Measurements from ENCODE around the gene ZBTB44.

Gene ZBTB44

DNA sequence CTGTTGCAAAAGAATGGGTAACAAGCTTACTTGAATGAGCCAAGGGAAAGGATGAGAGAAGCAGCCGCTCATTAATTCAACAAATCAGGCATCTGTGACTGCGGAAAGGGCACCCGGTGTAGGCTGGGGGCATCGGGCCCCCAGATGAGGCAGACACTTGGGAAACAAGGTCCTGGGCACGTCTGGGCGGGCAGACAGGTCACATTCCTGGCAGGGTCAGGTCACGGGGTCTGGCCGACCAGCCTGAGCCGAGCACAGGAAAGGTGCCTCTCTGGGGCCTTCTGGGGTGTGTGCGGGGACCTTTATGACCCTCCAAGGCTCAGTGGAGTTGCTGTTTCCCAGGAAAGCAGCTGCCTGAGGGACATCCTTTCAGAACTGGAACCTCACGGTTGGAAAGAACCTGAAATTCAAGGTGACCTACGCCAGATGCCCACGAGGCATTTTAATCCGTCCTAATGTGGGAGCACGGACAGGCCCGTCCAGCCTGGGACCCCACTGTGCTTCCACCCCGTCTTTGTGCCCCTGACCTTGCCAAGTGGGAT lies 98.1 kb downstream of the ZBTB44 start:
- no peak overlapping the region for H3K4me3 ChIP-seq (ENCODE audit: low read depth, low read length)

DNA sequence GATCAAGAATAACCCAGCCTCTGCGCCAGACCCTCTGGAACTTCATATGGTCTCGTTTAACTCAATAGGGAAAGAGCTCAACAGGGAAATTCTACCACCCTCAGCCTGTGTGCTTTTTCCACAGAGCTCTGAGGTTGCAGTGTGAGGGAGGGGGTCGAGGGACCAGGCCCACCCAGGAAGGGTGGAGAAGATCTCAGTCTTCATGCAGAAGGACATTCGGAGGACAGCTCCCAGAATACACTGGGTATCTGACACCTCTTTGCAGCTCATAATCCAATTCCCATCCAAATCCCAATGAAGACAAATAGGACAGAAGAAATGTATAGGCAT lies 98.5 kb downstream of the ZBTB44 start:
- H3K4me3 ChIP-seq (ENCODE audit: low read depth, low read length), result no peak overlapping the region

DNA sequence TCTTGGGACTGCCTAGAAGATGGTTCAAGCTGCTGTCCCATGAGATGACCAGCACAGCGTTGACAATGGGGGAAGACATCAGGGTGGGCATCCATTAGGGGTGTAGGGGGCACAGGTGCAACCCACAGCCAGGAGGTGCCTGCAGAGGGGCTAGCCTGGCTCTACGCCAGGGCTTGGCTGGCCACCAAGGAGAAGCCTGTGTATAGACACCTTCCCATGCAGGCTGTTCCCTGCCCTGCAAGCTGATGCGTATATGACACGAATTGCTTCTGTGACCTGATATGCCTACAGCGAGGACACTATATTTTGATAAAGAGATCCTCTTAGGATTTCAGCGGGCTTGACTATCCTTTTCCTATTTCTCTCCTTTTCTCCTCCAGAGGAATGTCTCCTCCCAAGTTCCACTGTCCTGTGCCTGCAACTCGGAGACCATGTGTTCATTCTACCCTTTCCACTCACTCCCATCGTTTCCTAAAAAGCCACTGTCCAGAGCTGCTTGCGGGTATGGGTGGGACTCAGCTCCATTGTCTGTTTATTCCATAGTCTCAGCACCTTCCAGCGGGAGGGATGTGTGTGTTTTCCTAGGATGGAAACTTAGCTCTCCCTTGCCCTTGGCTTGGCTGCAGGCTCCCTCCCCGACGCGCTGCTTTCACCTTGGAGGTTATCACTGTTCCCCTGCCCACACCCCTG lies 99.0 kb downstream of the ZBTB44 start:
- H3K4me3 ChIP-seq (ENCODE audit: low read depth, low read length), result no peak overlapping the region

DNA sequence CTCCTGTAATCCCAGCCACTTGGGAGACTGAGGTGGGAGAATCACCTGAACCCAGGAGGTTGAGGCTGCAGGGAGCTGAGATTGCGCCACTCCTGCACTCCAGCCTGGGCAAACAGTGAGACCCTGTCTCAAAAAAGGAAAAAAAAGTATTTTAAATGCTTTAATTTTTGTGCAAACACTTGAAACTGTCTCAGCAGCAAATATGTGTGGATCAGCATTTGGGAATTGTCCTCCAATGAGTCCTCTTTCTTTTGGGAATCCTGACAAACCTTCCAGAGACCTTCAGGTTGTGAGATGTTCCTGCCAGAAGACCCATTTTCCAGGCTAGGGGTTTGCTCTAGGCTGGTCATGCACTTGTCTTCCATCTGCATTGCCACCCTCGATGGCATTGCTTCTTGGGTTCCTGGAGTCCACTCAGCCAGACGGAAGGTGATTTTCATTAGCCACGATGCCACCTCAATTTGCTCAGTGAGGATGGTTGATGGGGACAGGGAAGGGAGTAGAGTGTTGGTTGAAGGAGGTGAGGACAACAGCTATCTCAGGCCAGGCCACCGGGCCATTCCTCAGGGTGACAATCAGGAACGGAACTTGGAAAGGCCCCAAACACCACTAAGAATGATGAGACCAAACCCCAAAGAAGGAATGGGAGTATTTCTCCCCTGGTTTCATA lies 99.7 kb downstream of the ZBTB44 start:
- no peak overlapping the region for H3K4me3 ChIP-seq (ENCODE audit: low read depth, low read length)

DNA sequence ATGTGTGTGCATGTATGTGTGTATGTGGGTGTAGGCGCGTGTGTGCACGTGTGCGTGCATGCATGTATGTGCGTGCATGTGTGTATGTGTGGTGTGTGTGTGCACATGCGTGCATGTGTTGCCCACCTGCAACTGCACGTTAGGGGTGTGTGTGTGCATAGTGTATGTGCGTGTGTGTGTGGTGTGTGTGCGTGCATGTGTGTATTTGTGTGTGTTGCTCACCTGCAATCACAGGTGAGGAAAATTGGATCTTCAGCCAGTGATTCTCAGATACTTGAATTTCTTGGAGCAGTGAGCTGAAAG lies 100.8 kb downstream of the ZBTB44 start:
- no peak overlapping the region for H3K4me3 ChIP-seq (ENCODE audit: low read depth, low read length)

DNA sequence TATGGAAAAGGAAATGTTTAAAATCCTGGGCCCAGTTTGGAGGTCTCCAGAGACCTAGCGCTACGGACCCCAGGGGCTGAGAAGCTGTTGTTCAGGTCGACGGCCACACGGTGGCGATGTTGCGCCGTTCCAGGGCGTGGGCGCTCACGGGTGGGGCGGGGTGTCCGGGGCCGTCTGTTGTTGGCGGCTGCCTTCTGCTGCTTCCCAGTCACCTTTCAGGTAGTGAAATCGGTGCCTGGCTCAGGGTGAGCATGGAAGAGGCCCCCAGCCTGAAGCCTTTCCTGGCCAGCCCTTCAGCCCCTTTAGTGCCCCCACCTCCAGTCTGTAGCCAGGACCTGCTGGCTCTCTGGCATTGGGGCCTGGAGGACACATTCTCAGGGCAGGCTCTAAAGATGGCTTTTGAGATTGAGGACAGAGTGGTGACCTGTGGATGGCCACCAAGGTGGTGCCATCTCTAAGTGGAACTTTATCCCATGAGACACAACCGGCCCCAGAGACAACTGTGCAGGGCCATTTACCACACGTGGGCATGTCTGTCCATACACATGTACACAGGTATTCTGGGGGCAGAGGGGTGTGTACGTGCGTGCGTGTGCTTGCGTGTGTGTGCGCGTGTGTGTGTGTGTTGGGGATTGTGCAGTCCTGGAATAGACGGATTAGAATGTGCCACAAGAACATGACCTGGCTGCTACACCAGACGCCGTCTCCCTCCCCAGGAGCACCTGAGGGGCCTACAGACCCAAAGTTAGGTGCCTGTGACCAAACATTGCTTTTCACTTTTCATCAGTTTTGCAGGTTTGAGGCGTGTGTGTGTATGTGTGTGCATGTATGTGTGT lies 101.4 kb downstream of the ZBTB44 start:
- H3K4me3 ChIP-seq (ENCODE audit: low read depth, low read length), result no peak overlapping the region

DNA sequence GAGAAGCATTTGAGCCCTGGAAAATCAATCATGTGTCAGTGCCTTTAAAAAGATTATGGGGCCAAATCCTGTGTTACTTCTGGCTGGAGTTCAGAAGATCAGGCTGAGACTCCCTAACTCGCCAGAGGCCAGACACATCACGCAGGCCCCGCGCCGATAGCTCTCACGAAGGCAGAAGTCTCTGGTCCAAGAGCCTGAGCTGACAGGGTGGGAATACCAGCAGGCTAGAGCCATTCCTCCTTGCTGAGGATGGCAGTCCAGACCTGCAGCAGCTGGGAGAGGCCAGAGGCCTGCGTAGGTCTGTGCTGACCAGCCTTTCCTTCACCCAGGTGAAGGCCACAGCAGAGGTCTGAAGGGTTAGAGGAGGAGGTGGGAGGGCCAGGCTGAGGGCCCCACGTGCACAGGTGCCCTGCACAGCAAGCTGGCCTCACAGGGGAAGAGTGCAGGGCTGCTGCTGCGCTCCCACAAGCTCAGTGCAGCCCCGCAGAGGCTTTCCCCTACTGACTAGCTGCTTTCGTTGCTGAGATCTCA lies 102.2 kb downstream of the ZBTB44 start:
- H3K4me3 ChIP-seq (ENCODE audit: low read depth, low read length), result no peak overlapping the region

DNA sequence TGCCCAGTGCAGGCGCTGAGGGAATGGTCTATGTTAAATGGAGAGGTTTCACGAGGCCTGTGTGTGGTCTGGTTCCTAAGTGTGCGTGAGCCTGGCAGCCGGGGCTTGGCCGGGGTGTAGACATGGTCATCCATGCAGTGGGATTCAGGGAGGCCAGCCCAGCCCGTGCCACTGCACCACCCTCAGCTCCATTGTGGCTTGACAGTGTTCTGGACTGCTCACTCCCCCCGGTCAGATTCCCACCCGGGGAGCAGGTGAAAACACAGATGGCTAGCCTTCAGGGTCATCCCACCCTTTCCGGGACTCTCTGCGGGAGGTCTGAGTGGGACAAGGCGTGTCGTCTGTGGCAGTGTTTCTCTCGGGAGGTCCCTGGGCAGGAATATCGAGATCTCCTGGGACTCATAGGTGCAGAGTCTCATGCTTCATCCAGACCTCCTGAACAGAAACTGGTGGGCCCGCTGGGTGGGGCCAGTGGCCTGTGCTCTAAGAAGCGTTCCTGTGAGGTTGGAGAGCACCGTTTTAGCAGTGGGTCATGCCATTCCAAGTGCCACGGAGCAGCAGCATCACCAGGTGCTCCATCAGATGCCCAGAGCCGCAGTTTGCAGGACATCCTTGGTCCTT lies 102.8 kb downstream of the ZBTB44 start:
- no peak overlapping the region for H3K4me3 ChIP-seq (ENCODE audit: low read depth, low read length)

DNA sequence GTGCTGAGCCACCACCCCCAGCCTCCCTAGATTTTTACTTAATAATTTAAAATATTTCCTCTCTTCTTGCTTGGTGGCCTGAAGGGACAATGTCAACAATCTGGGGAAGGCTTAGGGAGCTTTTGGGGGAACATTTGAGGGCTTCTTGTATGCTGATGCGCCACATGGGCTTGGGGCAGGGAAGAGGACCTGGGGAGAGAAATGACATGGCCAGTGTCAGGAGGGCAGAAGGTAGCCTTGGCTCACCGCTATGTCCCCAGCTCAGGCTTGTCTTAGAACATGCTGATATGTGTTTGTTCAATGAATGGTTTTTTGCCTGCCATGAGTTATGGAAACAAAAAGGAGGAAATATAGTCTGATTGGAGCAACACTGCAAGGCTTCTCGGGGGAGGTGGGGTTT lies 103.6 kb downstream of the ZBTB44 start:
- H3K4me3 ChIP-seq (ENCODE audit: low read depth, low read length), result no peak overlapping the region

DNA sequence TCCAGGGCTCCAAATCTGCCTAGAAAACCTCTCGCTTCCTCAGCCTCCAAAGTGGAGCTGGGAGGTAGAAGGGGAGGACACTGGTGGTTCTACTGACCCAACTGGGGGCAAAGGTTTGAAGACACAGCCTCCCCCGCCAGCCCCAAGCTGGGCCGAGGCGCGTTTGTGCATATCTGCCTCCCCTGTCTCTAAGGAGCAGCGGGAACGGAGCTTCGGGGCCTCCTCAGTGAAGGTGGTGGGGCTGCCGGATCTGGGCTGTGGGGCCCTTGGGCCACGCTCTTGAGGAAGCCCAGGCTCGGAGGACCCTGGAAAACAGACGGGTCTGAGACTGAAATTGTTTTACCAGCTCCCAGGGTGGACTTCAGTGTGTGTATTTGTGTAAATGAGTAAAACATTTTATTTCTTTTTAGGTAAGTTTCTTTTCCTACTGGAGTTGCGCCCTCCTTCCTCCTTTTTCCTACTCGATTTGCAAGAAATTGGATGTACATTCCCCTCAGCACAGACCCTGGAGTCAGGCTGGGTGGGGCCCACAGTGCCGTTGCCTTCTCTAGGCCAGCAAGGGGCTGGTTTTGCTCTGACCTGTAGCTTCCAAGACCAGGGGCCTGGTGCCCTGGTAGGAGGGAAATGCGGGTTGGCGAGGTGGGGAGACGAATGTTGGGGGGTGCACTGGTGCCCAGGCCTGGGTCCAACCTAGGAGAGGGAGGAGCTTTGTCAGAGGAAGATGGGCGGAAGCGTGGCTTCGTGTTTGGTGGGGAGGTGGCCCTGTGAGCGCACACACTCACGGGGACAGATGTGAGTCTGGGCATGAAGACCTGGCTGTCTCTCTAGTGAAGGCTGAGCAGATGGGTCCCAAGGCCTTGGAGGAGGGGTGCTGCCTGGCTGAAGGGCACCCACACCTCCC lies 104.5 kb downstream of the ZBTB44 start:
- no peak overlapping the region for H3K4me3 ChIP-seq (ENCODE audit: low read depth, low read length)

DNA sequence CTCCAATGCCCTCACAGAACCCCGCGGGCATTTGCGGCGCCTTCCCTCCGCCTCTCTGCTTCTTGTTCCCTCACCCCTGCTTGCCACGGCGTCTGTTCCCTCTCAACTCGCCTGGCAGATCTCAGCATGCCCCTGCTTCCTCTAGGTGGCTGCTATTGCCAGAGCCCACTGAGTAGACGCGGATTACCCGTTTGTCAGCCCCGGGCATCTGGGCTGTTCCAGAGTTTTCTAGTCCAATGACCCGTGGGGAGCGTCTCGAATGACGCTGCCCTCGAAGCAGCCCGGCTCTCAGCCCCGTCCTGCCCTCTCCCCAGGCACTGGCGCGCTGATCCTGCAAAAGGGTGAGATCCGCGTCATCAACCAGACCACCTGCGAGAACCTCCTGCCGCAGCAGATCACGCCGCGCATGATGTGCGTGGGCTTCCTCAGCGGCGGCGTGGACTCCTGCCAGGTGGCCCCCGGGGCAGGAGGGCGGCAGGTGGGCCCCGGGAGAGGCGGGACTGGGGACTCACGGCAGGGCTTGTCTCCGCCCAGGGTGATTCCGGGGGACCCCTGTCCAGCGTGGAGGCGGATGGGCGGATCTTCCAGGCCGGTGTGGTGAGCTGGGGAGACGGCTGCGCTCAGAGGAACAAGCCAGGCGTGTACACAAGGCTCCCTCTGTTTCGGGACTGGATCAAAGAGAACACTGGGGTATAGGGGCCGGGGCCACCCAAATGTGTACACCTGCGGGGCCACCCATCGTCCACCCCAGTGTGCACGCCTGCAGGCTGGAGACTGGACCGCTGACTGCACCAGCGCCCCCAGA lies 105.4 kb downstream of the ZBTB44 start:
- no peak overlapping the region for H3K4me3 ChIP-seq (ENCODE audit: low read depth, low read length)

DNA sequence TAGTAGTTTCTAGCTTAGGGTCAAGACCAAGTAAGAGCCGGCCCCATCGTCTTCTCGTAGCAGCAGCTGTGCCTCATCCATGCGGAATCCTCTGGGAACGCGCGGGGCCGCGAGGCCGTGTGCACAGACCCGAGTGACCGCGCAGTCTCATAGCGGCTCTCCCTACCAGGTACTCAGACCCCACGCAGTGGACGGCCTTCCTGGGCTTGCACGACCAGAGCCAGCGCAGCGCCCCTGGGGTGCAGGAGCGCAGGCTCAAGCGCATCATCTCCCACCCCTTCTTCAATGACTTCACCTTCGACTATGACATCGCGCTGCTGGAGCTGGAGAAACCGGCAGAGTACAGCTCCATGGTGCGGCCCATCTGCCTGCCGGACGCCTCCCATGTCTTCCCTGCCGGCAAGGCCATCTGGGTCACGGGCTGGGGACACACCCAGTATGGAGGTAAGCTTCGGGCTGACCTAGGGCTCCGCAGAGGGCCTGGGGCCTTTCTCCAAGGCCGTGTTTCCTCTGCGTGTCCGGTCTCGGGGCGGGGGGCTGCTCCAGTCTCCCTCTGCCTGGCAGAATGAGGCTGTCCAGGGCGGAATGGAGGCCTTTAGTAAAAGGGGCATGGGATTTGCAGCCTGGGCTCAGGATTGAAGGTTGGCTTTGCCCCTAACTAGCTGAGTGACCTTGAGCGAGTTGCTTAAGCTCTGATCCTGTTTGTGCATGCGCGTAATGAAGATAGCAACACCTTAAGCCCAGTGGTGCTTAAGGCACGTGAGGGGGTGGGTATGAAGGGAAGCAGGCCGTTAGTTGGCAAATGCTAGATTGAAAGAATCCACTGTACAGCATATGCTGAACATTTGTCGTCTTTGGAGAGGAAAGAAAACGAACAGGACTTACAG lies 106.2 kb downstream of the ZBTB44 start:
- H3K4me3 ChIP-seq (ENCODE audit: low read depth, low read length), result no peak overlapping the region

DNA sequence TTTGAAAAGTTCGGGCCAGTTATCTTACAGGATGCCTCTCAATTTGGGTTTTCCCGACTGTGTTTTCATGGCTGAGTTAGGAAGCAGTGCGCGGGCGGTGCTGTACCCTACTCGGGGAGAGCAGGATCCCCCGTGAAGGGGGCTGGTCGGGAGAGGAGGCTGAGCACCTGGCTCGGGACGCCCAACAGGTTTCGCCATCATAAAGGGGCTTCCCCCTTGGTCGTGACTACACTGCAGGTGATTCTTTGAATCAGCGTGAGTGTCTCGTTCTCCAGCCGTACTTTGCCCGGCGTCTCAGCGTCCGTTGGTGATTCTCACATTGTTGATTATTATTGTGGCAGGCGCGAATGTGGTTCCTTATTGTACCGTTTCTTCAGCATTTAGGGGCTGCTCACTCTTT lies 108.6 kb downstream of the ZBTB44 start:
- no peak overlapping the region for H3K4me3 ChIP-seq (ENCODE audit: low read depth, low read length)

DNA sequence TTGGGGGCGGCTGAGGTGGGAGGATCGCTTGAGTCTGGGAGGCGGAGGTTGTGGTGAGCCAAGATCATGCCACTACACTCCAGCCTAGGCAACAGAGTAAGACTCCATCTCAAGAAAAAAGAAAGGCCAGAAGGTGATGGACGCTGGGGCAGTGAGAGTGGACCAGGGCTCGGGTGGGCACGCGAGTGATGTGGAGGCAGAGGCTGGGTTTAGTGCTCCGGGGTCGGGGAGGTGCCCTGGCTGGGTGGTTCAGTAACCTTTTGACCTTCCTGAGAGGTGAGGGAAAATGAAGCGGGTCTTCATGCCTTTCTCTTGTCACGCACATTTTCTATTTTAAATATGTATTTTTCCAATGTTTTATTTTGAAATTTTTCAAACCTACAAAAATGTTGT lies 110.0 kb downstream of the ZBTB44 start:
- H3K4me3 ChIP-seq (ENCODE audit: low read depth, low read length), result no peak overlapping the region

DNA sequence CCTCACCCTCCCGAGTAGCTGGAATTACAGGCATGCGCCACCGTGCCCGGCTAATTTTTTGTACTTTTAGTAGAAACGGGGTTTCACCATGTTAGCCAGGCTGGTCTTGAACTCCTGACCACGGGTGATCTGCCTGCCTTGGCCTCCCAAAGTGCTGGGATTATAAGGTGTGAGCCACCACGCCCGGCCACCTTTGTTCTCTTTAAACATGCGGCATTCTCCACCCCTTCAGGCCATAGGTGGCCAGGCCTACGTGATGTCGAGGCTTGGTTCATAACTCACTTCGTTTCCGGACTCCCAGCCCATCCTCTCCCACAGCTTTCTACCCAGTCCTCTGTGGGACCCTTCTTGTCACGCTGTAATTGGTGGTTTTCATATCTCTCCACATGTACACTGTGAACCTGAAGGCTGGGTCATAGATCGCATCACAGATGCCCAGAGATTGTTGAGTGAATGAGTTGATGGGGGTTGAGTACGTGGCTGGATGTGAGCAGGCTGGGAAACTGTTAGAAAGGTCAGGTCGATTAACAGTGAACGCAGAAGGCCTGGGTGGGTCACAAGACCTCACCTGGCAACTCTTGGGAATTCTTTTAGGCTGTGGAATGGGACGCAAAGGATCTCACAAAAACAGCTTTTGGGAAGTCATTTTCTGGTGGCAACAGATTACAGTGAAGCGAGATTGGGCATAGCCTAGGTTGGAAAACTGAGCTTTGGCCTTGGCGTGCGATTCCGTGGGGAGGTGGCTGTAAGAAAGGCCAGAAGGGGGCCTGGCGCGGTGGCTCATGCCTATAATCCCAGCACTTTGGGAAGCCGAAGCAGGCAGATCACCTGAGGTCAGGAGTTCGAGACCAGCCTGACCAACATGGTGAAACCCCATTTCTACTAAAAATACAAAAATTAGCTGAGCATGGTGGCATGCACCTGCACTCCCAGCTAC lies 110.7 kb downstream of the ZBTB44 start:
- H3K4me3 ChIP-seq (ENCODE audit: low read depth, low read length), result no peak overlapping the region

DNA sequence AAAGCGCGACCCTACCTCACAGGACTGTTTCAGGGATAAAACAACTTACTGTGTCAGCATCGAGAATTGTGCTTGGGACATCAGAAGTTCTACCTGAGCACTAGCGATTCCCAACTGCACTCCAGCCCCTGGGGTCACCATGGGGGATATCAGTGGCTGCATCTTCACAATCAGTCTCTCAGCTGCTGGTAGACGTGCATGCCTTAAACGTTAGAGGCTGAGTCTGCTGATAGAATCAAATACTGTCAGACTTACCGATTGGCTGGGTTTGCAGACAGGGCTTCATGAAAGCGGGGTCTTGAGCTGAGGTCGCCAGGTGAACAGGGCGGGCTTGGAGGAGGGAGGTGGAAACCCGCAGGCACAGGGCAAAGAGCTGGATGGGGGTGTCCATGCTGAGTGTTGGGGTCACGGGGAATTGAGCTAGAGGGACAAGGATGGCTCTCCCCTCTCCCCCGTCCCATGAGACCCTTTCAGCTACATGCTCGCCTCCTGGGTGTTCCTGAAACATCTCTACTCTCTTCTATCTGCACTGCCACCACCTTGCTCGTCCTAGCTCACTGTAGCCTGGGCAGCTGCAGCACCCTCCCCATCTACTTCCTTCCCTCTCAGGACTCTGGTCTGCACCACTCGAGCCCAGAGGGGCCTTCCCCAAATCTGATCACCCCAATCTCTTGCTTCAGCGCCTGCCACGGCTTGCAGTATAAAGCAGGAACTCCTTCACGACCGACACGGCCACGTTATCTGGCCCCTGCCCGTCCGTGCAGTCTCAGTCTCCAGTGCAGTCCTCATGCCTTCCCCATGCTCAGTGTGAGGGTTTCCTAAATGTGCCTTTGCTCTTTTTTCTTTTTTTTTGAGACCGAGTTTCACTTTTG lies 111.7 kb downstream of the ZBTB44 start:
- H3K4me3 ChIP-seq (ENCODE audit: low read depth, low read length), result no peak overlapping the region
